IPS-18c (cell line): ENCODE measurements around the gene SGPL1.
"Not testable (repeated sequence)": the region's sequence is repeated elsewhere in the genome, so short reads cannot be mapped to it uniquely, and the experiment has no call there.

Source experiments
- H3K4me3 ChIP-seq: 2 replicates; pipeline ENCODE4 v1.7.0; 2013; ENCODE audit warnings: low read depth, mild to moderate bottlenecking, low read length, moderate library complexity; ENCODE audit not compliant: insufficient read depth
- H3K9me3 ChIP-seq: one replicate; pipeline ENCODE4 v1.6.1; 2013; ENCODE audit warnings: mild to moderate bottlenecking, low read length, moderate library complexity; ENCODE audit not compliant: control insufficient read depth, insufficient read depth

The SGPL1 gene

GRCh38 chr10:70815504-70816219 lies at the start of gene SGPL1:
TSS of gene SGPL1 (plus strand) at chr10:70815948. CDS start at chr10:70816854, 906 bp downstream.
- H3K9me3 ChIP-seq, result no peaks in the 10 kb centered on the region
- H3K4me3 ChIP-seq, result peak within 1 kb of the TSS; percentile 85

GRCh38 chr10:70768026-70768685 lies 47.6 kb upstream of the SGPL1 start:
- not testable (repeated sequence) for H3K9me3 ChIP-seq, H3K4me3 ChIP-seq

- H3K9me3 ChIP-seq, result peaks cover 7% of the 10 kb centered on the region
- H3K4me3 ChIP-seq, result no peak overlapping the region
Observed at GRCh38 chr10:70769121-70769520, 46.6 kb upstream of the SGPL1 start.

- Histone ChIP-seq H3K9me3 (peaks cover 7% of the 10 kb centered on the region), H3K4me3 (no peak overlapping the region)
Observed at GRCh38 chr10:70770001-70770400, 45.7 kb upstream of the SGPL1 start.

- H3K4me3 ChIP-seq, H3K9me3 ChIP-seq: not testable (repeated sequence)
Observed at GRCh38 chr10:70770516-70770915, 45.2 kb upstream of the SGPL1 start.

- H3K9me3 ChIP-seq, result peaks cover 3% of the 10 kb centered on the region
- H3K4me3 ChIP-seq, result no peak overlapping the region
Observed at GRCh38 chr10:70771311-70772194, 44.2 kb upstream of the SGPL1 start.

- Histone ChIP-seq H3K9me3 (no peaks in the 10 kb centered on the region), H3K4me3 (no peak overlapping the region)
Observed at GRCh38 chr10:70772627-70773026, 43.1 kb upstream of the SGPL1 start.

GRCh38 chr10:70773461-70773860 lies 42.3 kb upstream of the SGPL1 start:
- Histone ChIP-seq H3K9me3 (no peaks in the 10 kb centered on the region), H3K4me3 (no peak overlapping the region)

GRCh38 chr10:70773965-70774809 lies 41.6 kb upstream of the SGPL1 start:
- Histone ChIP-seq H3K9me3 (no peaks in the 10 kb centered on the region), H3K4me3 (no peak overlapping the region)

GRCh38 chr10:70774810-70775678 lies 40.7 kb upstream of the SGPL1 start:
- no peaks in the 10 kb centered on the region for H3K9me3 ChIP-seq
- no peak overlapping the region for H3K4me3 ChIP-seq

GRCh38 chr10:70775679-70776454 lies 39.9 kb upstream of the SGPL1 start:
- Histone ChIP-seq H3K9me3 (no peaks in the 10 kb centered on the region), H3K4me3 (no peak overlapping the region)

GRCh38 chr10:70776455-70777005 lies 39.2 kb upstream of the SGPL1 start:
- Histone ChIP-seq H3K4me3 (no peak overlapping the region), H3K9me3 (no peaks in the 10 kb centered on the region)

- H3K9me3 ChIP-seq, result no peaks in the 10 kb centered on the region
- no peak overlapping the region for H3K4me3 ChIP-seq
Observed at GRCh38 chr10:70777063-70777875, 38.5 kb upstream of the SGPL1 start.

GRCh38 chr10:70778267-70778924 lies 37.4 kb upstream of the SGPL1 start:
- Histone ChIP-seq H3K4me3 (no peak overlapping the region; the same call in 1 of the 2 replicates), H3K9me3 (no peaks in the 10 kb centered on the region)
